GM23248 (cell line): ENCODE measurements around the gene GRPEL1. TPM values are rescaled to one million over a fixed set of nuclear protein-coding genes. Genes with fewer than 3 reads are reported as not detected.

Source experiments
- DNase-seq: peaks from one replicate; pipeline ENCODE4 v3.0.0-alpha.2; 2015
- H2AFZ ChIP-seq: fragments of 200-600 bp; sonication (generic); 2 replicates; pipeline ENCODE4 v1.6.1; 2016; ENCODE audit warnings: antibody characterized with exemption
- H3F3A ChIP-seq: fragments of 200-600 bp; sonication (generic); 2 replicates; pipeline ENCODE4 v1.6.1; 2016; ENCODE audit warnings: mild to moderate bottlenecking, antibody characterized with exemption, mixed run types; ENCODE audit not compliant: insufficient read depth
- H3K27ac ChIP-seq: fragments of 200-600 bp; sonication (generic); 2 replicates; pipeline ENCODE4 v1.5.1; 2016; ENCODE audit warnings: mild to moderate bottlenecking
- H3K27me3 ChIP-seq: fragments of 200-600 bp; sonication (generic); replicated peaks from 2 replicates; pipeline ENCODE4 v1.6.1; 2016; ENCODE audit warnings: mild to moderate bottlenecking; ENCODE audit not compliant: insufficient read depth
- H3K36me3 ChIP-seq: fragments of 200-600 bp; sonication (generic); 2 replicates; pipeline ENCODE4 v1.6.1; 2016; ENCODE audit warnings: low read depth, mild to moderate bottlenecking
- H3K4me1 ChIP-seq: fragments of 200-600 bp; sonication (generic); 2 replicates; pipeline ENCODE4 v1.6.1; 2016; ENCODE audit warnings: mild to moderate bottlenecking; ENCODE audit not compliant: insufficient read depth
- H3K4me2 ChIP-seq: fragments of 200-600 bp; sonication (generic); one replicate; pipeline ENCODE4 v1.6.1; 2016; ENCODE audit warnings: mild to moderate bottlenecking; ENCODE audit not compliant: unreplicated experiment
- H3K4me3 ChIP-seq: fragments of 200-600 bp; sonication (generic); 2 replicates; pipeline ENCODE4 v1.5.1; 2016; ENCODE audit warnings: mild to moderate bottlenecking
- H3K79me2 ChIP-seq: fragments of 200-600 bp; sonication (generic); 2 replicates; pipeline ENCODE4 v1.6.1; 2016; ENCODE audit warnings: mild to moderate bottlenecking; ENCODE audit not compliant: insufficient read depth
- H3K9ac ChIP-seq: fragments of 200-600 bp; sonication (generic); 2 replicates; pipeline ENCODE4 v1.6.1; 2016; ENCODE audit warnings: mild to moderate bottlenecking
- H3K9me2 ChIP-seq: fragments of 200-600 bp; sonication (generic); 2 replicates; pipeline ENCODE4 v1.6.1; 2016; ENCODE audit warnings: mixed run types, mild to moderate bottlenecking, moderate library complexity; ENCODE audit not compliant: insufficient read depth
- H3K9me3 ChIP-seq: fragments of 200-600 bp; sonication (generic); one replicate; pipeline ENCODE4 v1.6.1; 2017; ENCODE audit warnings: low read depth
- H4K20me1 ChIP-seq: fragments of 200-600 bp; sonication (generic); 2 replicates; pipeline ENCODE4 v1.6.0; 2016; ENCODE audit not compliant: insufficient read depth
- EZH2 ChIP-seq: fragments of 200-600 bp; sonication (generic); IDR thresholded peaks from 2 replicates; pipeline ENCODE4 v1.6.1; 2018; ENCODE audit warnings: antibody characterized with exemption, mild to moderate bottlenecking; ENCODE audit not compliant: insufficient read depth, poor library complexity, severe bottlenecking
- EZH2phosphoT487 ChIP-seq: fragments of 200-600 bp; sonication (generic); IDR thresholded peaks from 2 replicates; pipeline ENCODE4 v1.6.1; 2018; ENCODE audit warnings: antibody characterized with exemption, moderate library complexity, mild to moderate bottlenecking, low read depth; ENCODE audit not compliant: insufficient read depth
- WGBS, 2 experiments: methylation state at CpG; one replicate each; pipeline ENCODE4 v1.1.6; 2015 to 2017; ENCODE audit warnings: low lambda C conversion rate in 2 of 2, low coverage in 1 of 2; ENCODE audit errors: missing lambda C conversion rate in 2 of 2; 5-methylcytosine and 5-hydroxymethylcytosine counted together
- in situ Hi-C: fragments of 300-500 bp; cut with MboI; formaldehyde crosslinking; loops from 2 replicates; pipeline ENCODE4 v1.15.0; 2020
- polyA plus RNA-seq: library from polyadenylated mRNA; unstranded; fragments of >200 nt; fragmentation: Nextera tagmentation; extraction: Ambion mirVana; gene quantifications from 2 replicates; pipeline ENCODE4 v1.2.1, GENCODE V29; 2016
- total RNA-seq: library from RNA; depleted of rRNA; stranded (reverse); fragments of >200 nt; shearing (Covaris generic); gene quantifications from 2 replicates; pipeline ENCODE4 v1.2.3, GENCODE V29; 2014

The GRPEL1 gene
- total and polyA plus RNA-seq, 2 experiments from 2014 or later = 41.8 to 85.5 TPM

DNA sequence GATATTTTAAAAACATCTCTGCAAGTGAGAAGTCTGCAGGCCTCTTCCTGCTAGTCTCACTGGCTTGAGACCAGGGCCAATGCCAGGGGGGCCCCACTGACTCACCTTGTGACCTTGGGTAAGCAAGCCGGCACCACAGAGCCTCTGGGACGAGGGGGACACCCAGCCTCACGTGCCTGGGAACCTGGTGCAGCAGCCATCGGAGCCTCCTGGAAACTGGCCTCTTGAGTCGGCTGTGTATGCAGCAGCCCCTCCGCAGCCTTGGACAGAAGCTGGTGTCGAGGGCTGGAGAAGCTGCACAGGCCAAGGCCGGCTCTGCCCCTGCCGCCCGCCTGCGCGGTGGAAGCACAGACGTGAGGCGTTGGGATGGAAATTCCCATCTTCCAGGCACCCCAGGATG lies 16.0 kb downstream of the GRPEL1 start:
- Histone ChIP-seq H4K20me1 (no peaks in the 10 kb centered on the region; the same call in 1 of the 2 replicates), H3K4me2 (no peak overlapping the region), H2AFZ (no peak overlapping the region), H3K9me3 (no peaks in the 10 kb centered on the region), H3K27me3 (no peaks in the 10 kb centered on the region), H3K27ac (no peak overlapping the region), H3K79me2 (peaks cover 100% of the 10 kb centered on the region), H3F3A (peaks cover 8% of the 10 kb centered on the region; the same call in 1 of the 2 replicates), H3K4me3 (no peak overlapping the region), H3K9ac (no peak overlapping the region), H3K4me1 (peaks cover 12% of the 10 kb centered on the region), H3K9me2 (no peaks in the 10 kb centered on the region), H3K36me3 (peaks cover 15% of the 10 kb centered on the region; the same call in 1 of the 2 replicates)
- TF ChIP-seq EZH2phosphoT487 = no peak
- TF ChIP-seq EZH2 = no peak
- no peak for DNase-seq
- WGBS, 2 experiments = 87 to 91% methylated on average over 14 of the region's 14 CpGs
- in situ Hi-C loops = no loop called here

GRCh38 chr4:7051144-7051495 lies 16.7 kb downstream of the GRPEL1 start:
- H3K4me1 ChIP-seq = peaks cover 20% of the 10 kb centered on the region
- H3K27ac ChIP-seq = no peak overlapping the region
- no peaks in the 10 kb centered on the region for H3K9me3 ChIP-seq
- no peak overlapping the region for H3K4me2 ChIP-seq
- no peak overlapping the region for H2AFZ ChIP-seq
- no peak overlapping the region for H3K4me3 ChIP-seq
- H4K20me1 ChIP-seq = peaks cover 6% of the 10 kb centered on the region; the same call in 1 of the 2 replicates
- no peak for TF ChIP-seq EZH2phosphoT487
- no peak for TF ChIP-seq EZH2
- H3K9me2 ChIP-seq = no peaks in the 10 kb centered on the region
- H3F3A ChIP-seq = peaks cover 9% of the 10 kb centered on the region; the same call in 1 of the 2 replicates
- H3K36me3 ChIP-seq = peaks cover 15% of the 10 kb centered on the region; the same call in 1 of the 2 replicates
- no peak overlapping the region for H3K9ac ChIP-seq
- no peaks in the 10 kb centered on the region for H3K27me3 ChIP-seq
- peaks cover 100% of the 10 kb centered on the region for H3K79me2 ChIP-seq
- 94 to 99% methylated on average over 12 of the region's 12 CpGs for WGBS, 2 experiments
- DNase-seq = no peak
- in situ Hi-C loops = no loop called here

DNA sequence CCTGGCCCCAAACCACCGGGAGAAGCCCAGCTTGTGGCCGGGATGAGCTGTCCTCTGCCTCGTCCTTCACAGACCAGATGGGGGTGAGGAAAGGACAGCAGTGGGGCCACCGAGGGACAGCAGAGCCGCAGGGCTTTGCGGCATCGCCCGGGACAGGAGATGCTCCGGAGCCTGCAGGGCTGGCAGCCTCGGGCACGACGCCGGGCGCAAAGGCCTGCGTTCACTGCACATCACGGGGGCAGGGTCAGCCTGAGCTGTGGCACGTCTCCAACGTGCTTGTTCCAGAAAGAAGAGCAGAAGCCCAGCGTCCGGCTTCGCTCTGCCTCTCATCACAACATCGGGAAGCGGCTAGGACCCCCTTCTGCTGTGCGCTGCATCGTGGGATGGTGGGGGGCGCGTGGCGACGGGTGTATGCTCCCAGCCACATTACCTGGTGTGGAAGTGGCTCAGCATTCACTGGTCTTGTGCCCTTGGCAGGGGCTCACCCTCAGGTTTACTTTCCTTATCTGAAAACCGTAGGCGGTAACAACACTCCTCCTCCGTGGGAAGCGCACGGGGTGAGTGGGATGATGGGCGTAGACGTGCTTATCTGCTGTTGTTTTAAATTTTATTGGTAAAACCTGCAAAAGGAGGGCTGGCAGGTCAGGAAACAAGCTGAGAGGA lies 17.3 kb downstream of the GRPEL1 start:
- Histone ChIP-seq H2AFZ (no peak overlapping the region), H3K4me2 (no peak overlapping the region), H3K9me3 (no peaks in the 10 kb centered on the region), H3K9ac (no peak overlapping the region), H3K27me3 (no peaks in the 10 kb centered on the region), H3K9me2 (no peaks in the 10 kb centered on the region), H3K36me3 (peaks cover 15% of the 10 kb centered on the region; the same call in 1 of the 2 replicates), H4K20me1 (peaks cover 7% of the 10 kb centered on the region; the same call in 1 of the 2 replicates), H3K4me1 (peaks cover 25% of the 10 kb centered on the region), H3F3A (peaks cover 15% of the 10 kb centered on the region), H3K4me3 (no peak overlapping the region), H3K79me2 (peaks cover 98% of the 10 kb centered on the region), H3K27ac (no peak overlapping the region)
- TF ChIP-seq EZH2phosphoT487 (no peak), EZH2 (no peak)
- no peak for DNase-seq
- in situ Hi-C loops = no loop called here
- WGBS, 2 experiments = 92 to 93% methylated on average over 35 of the region's 36 CpGs

DNA sequence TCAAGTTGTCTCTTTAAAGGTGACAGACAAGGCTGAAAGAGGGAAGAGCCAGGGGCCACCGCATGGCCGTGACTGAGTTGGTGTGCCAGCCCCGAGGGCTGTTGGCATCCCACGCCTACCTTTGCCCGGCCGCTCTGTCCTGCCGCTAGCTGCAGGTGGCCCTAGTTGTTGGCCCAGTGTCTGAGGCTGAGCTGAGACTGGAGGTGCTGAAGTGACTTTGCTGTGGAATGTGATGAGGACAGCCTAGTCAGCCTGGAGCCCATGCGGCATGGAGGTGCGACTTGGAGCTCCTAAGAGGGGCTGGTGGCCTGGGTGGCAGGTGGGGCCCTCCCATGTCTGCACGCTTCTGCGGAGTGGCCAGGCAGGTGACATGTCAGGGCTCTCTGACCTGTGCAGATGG lies 18.1 kb downstream of the GRPEL1 start:
- TF ChIP-seq EZH2 = no peak
- H3K27me3 ChIP-seq = no peaks in the 10 kb centered on the region
- no peak overlapping the region for H3K27ac ChIP-seq
- peaks cover 11% of the 10 kb centered on the region; the same call in 1 of the 2 replicates for H3K36me3 ChIP-seq
- no peak overlapping the region for H2AFZ ChIP-seq
- 88 to 89% methylated on average over 11 of the region's 11 CpGs for WGBS, 2 experiments
- H3K4me3 ChIP-seq = no peak overlapping the region
- peaks cover 98% of the 10 kb centered on the region for H3K79me2 ChIP-seq
- in situ Hi-C loops = no loop called here
- H3K9me3 ChIP-seq = no peaks in the 10 kb centered on the region
- H4K20me1 ChIP-seq = peaks cover 7% of the 10 kb centered on the region; the same call in 1 of the 2 replicates
- no peak for DNase-seq
- peaks cover 23% of the 10 kb centered on the region for H3F3A ChIP-seq
- H3K9ac ChIP-seq = no peak overlapping the region
- H3K9me2 ChIP-seq = no peaks in the 10 kb centered on the region
- peaks cover 34% of the 10 kb centered on the region for H3K4me1 ChIP-seq
- no peak overlapping the region for H3K4me2 ChIP-seq
